CD4-positive, alpha-beta T cell treated with Interleukin-1 beta for 1 hour (primary cell): Measurements from ENCODE around the gene SLC12A2.

Experiments
- DNase-seq, 2 donors: peaks; one replicate each; pipeline ENCODE4 v3.0.0-alpha.2; 2020 to 2022

The SLC12A2 gene

GRCh38 chr5:128234928-128235641 lies 151.5 kb downstream of the SLC12A2 start:
- no peak for DNase-seq

GRCh38 chr5:128236334-128236733 lies 152.8 kb downstream of the SLC12A2 start:
- DNase-seq: no peak

GRCh38 chr5:128237000-128237399 lies 153.4 kb downstream of the SLC12A2 start:
- DNase-seq: no peak

- no peak for DNase-seq
Observed at GRCh38 chr5:128237546-128237945, 154.0 kb downstream of the SLC12A2 start.
